GM23248 (cell line): ENCODE results near the gene GSK3A.

Source experiments
- EZH2 ChIP-seq: fragments of 200-600 bp; sonication (generic); IDR thresholded peaks from 2 replicates; pipeline ENCODE4 v1.6.1; 2018; ENCODE audit warnings: antibody characterized with exemption, mild to moderate bottlenecking; ENCODE audit not compliant: insufficient read depth, poor library complexity, severe bottlenecking
- EZH2phosphoT487 ChIP-seq: fragments of 200-600 bp; sonication (generic); IDR thresholded peaks from 2 replicates; pipeline ENCODE4 v1.6.1; 2018; ENCODE audit warnings: antibody characterized with exemption, moderate library complexity, mild to moderate bottlenecking, low read depth; ENCODE audit not compliant: insufficient read depth

DNA sequence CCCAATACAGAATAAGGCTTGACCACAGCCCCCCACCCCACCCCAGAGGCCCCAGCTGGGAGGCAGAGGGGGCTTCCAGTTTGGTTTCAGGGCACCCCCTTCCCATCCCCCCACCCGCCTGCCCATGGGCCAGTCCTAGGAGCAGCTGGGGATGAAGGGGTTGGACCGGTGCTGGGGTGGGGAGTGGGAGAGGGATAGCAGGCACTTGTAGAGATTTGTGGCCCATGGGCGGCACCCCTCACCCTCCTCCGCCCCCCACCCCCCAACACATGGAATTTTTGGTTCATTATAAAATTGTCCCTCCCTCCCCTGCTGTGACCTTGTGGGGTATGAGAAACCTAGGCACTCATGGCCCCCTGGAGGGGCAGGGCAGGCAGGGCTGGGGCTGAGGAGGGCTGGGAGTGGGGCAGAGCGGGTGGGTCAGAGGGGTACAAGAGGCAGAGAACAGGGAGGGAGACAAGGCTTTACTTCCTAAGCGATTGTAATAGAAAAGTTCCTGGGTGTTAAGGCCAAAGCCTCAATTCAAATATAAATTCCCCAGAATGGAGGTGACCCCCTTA is 5.3 kb upstream of the GSK3A start:
- TF ChIP-seq EZH2 (no peak), EZH2phosphoT487 (no peak)
